Keratinocyte (primary cell): ENCODE results near the gene TLK1. TPM values are rescaled to one million over a fixed set of nuclear protein-coding genes. Genes with fewer than 3 reads are reported as not detected.

ENCODE experiments used
- DNase-seq: peaks from one replicate; pipeline ENCODE4 v3.0.0-alpha.2; 2011; ENCODE audit warnings: low read depth, missing footprints, low spot score
- FAIRE-seq: peaks from 2 replicates; lab custom pipeline; 2011; peaks lifted over from hg19 to GRCh38; lab: Jason Lieb, UNC
- H2AFZ ChIP-seq: 2 replicates; pipeline ENCODE4 v1.6.0; 2012; ENCODE audit warnings: low read length, control low read depth, inconsistent platforms; ENCODE audit not compliant: control insufficient read depth
- H3K27ac ChIP-seq: 2 replicates; pipeline ENCODE4 v1.5.1; 2011; ENCODE audit warnings: low read length; ENCODE audit not compliant: control insufficient read depth, insufficient read depth
- H3K27me3 ChIP-seq: 3 replicates; pipeline ENCODE4 v1.6.0; 2011; ENCODE audit warnings: low read length; ENCODE audit not compliant: control insufficient read depth, insufficient read depth; ENCODE audit errors: extremely low read depth
- H3K36me3 ChIP-seq, 2 experiments: 2 replicates in 1 of 2; 3 replicates in 1 of 2; pipeline ENCODE4 v1.5.1; 2011; ENCODE audit warnings: low read length in 2 of 2, mild to moderate bottlenecking in 1 of 2; ENCODE audit not compliant: control insufficient read depth in 2 of 2, insufficient read depth in 2 of 2; ENCODE audit errors: extremely low read depth in 1 of 2
- H3K4me1 ChIP-seq: 3 replicates; pipeline ENCODE4 v1.5.1; 2011; ENCODE audit warnings: low read length; ENCODE audit not compliant: control insufficient read depth, insufficient read depth; ENCODE audit errors: extremely low read depth
- H3K4me2 ChIP-seq: 3 replicates; pipeline ENCODE4 v1.6.0; 2011; ENCODE audit warnings: low read depth, low read length; ENCODE audit not compliant: control insufficient read depth, insufficient read depth; ENCODE audit errors: extremely low read depth
- H3K4me3 ChIP-seq, 3 experiments: fragments of 200-600 bp in 1 of 3; sonication (generic) in 1 of 3; 2 replicates in 2 of 3; 3 replicates in 1 of 3; pipeline ENCODE4 v1.5.1; 2011 to 2016; ENCODE audit warnings: low read length in 3 of 3, mild to moderate bottlenecking in 3 of 3, control low read depth in 2 of 3, inconsistent platforms in 1 of 3, low read depth in 1 of 3, mixed read lengths in 1 of 3, mixed run types in 1 of 3, moderate library complexity in 1 of 3; ENCODE audit not compliant: control insufficient read depth in 2 of 3, insufficient read depth in 2 of 3; ENCODE audit errors: extremely low read depth in 1 of 3
- H3K79me2 ChIP-seq: 2 replicates; pipeline ENCODE4 v1.6.0; 2012; ENCODE audit warnings: low read length; ENCODE audit not compliant: control insufficient read depth, insufficient read depth
- H3K9ac ChIP-seq: 3 replicates; pipeline ENCODE4 v1.6.0; 2011; ENCODE audit warnings: low read length; ENCODE audit not compliant: control insufficient read depth, insufficient read depth; ENCODE audit errors: extremely low read depth
- H3K9me1 ChIP-seq: 3 replicates; pipeline ENCODE4 v1.6.0; 2011; ENCODE audit warnings: low read length; ENCODE audit not compliant: control insufficient read depth, insufficient read depth; ENCODE audit errors: extremely low read depth
- H3K9me3 ChIP-seq: 2 replicates; pipeline ENCODE4 v1.5.1; 2012; ENCODE audit warnings: low read depth, low read length; ENCODE audit not compliant: control insufficient read depth
- H4K20me1 ChIP-seq: 3 replicates; pipeline ENCODE4 v1.6.0; 2011; ENCODE audit warnings: low read length; ENCODE audit not compliant: control insufficient read depth, insufficient read depth; ENCODE audit errors: extremely low read depth
- EZH2 ChIP-seq: IDR thresholded peaks from one replicate; pipeline ENCODE4 v1.6.1; 2012; ENCODE audit warnings: inconsistent platforms, mild to moderate bottlenecking, low read length, moderate library complexity
- dilution Hi-C: fragments of 300-500 bp; cut with MboI; formaldehyde crosslinking; loops from one replicate; pipeline ENCODE4 v1.7.0; 2020; ENCODE audit warnings: low sequenced_read_pairs; ENCODE audit not compliant: extremely low pct_ligation_motif_present
- polyA plus RNA-seq, 5 experiments: library from polyadenylated mRNA; depleted of rRNA in 3 of 5; stranded (reverse) in 3 of 5; stranded (forward) in 1 of 5; unstranded in 1 of 5; fragments of >200 nt; gene quantifications; 1 replicate in 1 of 5; 2 replicates in 3 of 5; 3 replicates in 1 of 5; pipeline versions ENCODE4 v1.2.1 to v1.2.3, GENCODE V29; 2011 to 2012; ENCODE audit warnings: missing spikeins in 2 of 5, low read depth in 1 of 5, low replicate concordance in 1 of 5
- TF ChIP-seq, protein P1 (sequence below), 3 experiments: IDR thresholded peaks in 1 of 3; conservative IDR thresholded peaks in 1 of 3; optimal IDR thresholded peaks in 1 of 3; 2 replicates in 2 of 3; 3 replicates in 1 of 3; pipeline versions ENCODE3 to v1.5.1; 2011; ENCODE audit warnings: low read length in 3 of 3, mild to moderate bottlenecking in 3 of 3, moderate library complexity in 2 of 3, control low read depth in 1 of 3, inconsistent platforms in 1 of 3; ENCODE audit not compliant: insufficient read depth in 2 of 3; ENCODE audit errors: extremely low read depth in 1 of 3

The TLK1 gene
- polyA plus RNA-seq, 1 donor (not counting 4 experiments of a cell fraction or from before 2014, with no cell fraction given) = 14.7 TPM

DNA sequence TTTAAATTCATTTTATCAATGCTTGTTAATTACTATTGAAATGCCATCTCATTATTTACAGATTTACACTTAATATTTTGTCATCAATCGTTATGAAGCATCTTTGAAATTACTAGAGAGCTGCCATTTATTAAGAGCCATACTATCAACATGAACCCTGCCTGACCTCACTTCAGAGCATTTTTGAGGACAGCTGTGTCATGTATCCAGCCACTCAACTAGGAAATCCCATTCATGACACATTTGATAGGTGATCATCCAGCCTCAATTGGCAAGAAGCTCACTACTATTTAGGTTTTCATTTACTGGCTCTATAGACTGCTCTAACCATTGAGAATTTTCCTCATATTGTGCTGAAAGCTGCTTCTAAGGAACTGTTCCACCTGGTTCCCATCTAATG lies 40.6 kb upstream of the TLK1 start:
- no peak overlapping the region for H3K4me3 ChIP-seq
- no peak for TF ChIP-seq EZH2
- TF ChIP-seq, protein P1, sequence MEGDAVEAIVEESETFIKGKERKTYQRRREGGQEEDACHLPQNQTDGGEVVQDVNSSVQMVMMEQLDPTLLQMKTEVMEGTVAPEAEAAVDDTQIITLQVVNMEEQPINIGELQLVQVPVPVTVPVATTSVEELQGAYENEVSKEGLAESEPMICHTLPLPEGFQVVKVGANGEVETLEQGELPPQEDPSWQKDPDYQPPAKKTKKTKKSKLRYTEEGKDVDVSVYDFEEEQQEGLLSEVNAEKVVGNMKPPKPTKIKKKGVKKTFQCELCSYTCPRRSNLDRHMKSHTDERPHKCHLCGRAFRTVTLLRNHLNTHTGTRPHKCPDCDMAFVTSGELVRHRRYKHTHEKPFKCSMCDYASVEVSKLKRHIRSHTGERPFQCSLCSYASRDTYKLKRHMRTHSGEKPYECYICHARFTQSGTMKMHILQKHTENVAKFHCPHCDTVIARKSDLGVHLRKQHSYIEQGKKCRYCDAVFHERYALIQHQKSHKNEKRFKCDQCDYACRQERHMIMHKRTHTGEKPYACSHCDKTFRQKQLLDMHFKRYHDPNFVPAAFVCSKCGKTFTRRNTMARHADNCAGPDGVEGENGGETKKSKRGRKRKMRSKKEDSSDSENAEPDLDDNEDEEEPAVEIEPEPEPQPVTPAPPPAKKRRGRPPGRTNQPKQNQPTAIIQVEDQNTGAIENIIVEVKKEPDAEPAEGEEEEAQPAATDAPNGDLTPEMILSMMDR (optimal IDR thresholded peaks at IDR 0.05 in 1 of 3, IDR thresholded peaks at IDR 0.05 in 1 of 3, conservative IDR thresholded peaks at IDR 0.05 in 1 of 3; ENCODE audit: extremely low read depth in 1 of 3, insufficient read depth in 2 of 3, low read length in 3 of 3) = no peak
- no peak overlapping the region for H3K4me2 ChIP-seq
- H3K9me1 ChIP-seq = no peaks in the 10 kb centered on the region
- H3K9ac ChIP-seq = no peak overlapping the region
- no peak overlapping the region for H3K27ac ChIP-seq
- H2AFZ ChIP-seq = no peak overlapping the region
- no peak for DNase-seq
- peak; percentile 46 for FAIRE-seq
- H4K20me1 ChIP-seq = no peaks in the 10 kb centered on the region
- H3K36me3 ChIP-seq = no peaks in the 10 kb centered on the region
- no peaks in the 10 kb centered on the region for H3K27me3 ChIP-seq
- dilution Hi-C loops = no loop called here
- no peaks in the 10 kb centered on the region for H3K9me3 ChIP-seq
- no peaks in the 10 kb centered on the region for H3K4me1 ChIP-seq
- H3K79me2 ChIP-seq = no peaks in the 10 kb centered on the region

DNA sequence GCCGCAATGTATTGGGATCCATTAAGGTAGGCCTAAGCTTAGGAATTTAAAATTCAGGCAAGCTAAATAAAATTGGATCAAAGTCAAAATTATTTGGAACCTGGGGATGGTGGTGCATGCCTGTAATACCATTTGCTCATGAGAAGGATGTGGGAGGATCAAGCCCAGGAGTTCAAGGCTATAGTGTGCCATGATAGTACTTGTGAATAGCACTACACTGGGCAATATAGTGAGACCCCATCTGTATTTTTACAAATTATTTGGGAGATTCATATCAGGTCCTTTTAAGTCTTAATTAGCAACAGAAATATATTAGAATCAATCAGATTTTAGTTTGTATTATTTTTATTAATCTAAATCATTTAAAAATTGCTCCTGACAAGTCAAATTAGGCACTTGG lies 39.8 kb upstream of the TLK1 start:
- Histone ChIP-seq H3K9me3 (no peaks in the 10 kb centered on the region), H3K9ac (no peak overlapping the region), H3K4me2 (no peak overlapping the region), H3K27ac (no peak overlapping the region), H3K27me3 (no peaks in the 10 kb centered on the region), H3K9me1 (no peaks in the 10 kb centered on the region), H2AFZ (no peak overlapping the region), H3K4me1 (no peaks in the 10 kb centered on the region), H4K20me1 (no peaks in the 10 kb centered on the region), H3K79me2 (no peaks in the 10 kb centered on the region), H3K36me3 (no peaks in the 10 kb centered on the region), H3K4me3 (no peak overlapping the region)
- TF ChIP-seq EZH2 = no peak
- TF ChIP-seq, protein P1 (optimal IDR thresholded peaks at IDR 0.05 in 1 of 3, IDR thresholded peaks at IDR 0.05 in 1 of 3, conservative IDR thresholded peaks at IDR 0.05 in 1 of 3; ENCODE audit: extremely low read depth in 1 of 3, insufficient read depth in 2 of 3, low read length in 3 of 3) = no peak
- DNase-seq (no peak), FAIRE-seq (no peak)
- dilution Hi-C loops = no loop called here
